GM11168 (cell line): ENCODE data around the gene ENG.
"Not testable (repeated sequence)": the region's sequence is repeated elsewhere in the genome, so short reads cannot be mapped to it uniquely, and the experiment has no call there.

Experiments used
- in situ Hi-C: fragments of 300-500 bp; cut with MboI; formaldehyde crosslinking; loops from one replicate; pipeline ENCODE4 v1.12.0; 2022; ENCODE audit warnings: low sequenced_read_pairs; ENCODE audit not compliant: unreplicated experiment

ENG gene

GRCh38 chr9:127847833-127848755 is 6.4 kb downstream of the ENG start:
- in situ Hi-C loops, result no loop called here

GRCh38 chr9:127847178-127847510 is 7.3 kb downstream of the ENG start:
- in situ Hi-C loops, result no loop called here

- in situ Hi-C loops, result no loop called here
These were observed 7.8 kb downstream of the ENG start for GRCh38 chr9:127846443-127847177.

- in situ Hi-C loops, result not testable (repeated sequence)
These were observed 8.8 kb downstream of the ENG start for GRCh38 chr9:127845619-127846018.

GRCh38 chr9:127844821-127845359 is 9.6 kb downstream of the ENG start:
- in situ Hi-C loops, result no loop called here

- in situ Hi-C loops, result no loop called here
These were observed 13.2 kb downstream of the ENG start for GRCh38 chr9:127841087-127841835.

- in situ Hi-C loops, result no loop called here
These were observed 15.9 kb downstream of the ENG start for GRCh38 chr9:127838375-127839078.

GRCh38 chr9:127837346-127837745 is 17.1 kb downstream of the ENG start:
- in situ Hi-C loops, result no loop called here

- in situ Hi-C loops, result not testable (repeated sequence)
These were observed 17.9 kb downstream of the ENG start for GRCh38 chr9:127836561-127836960.

- in situ Hi-C loops, result no loop called here
These were observed 18.4 kb downstream of the ENG start for GRCh38 chr9:127835991-127836516.

GRCh38 chr9:127833555-127833954 is 20.9 kb downstream of the ENG start:
- in situ Hi-C loops, result no loop called here

- in situ Hi-C loops, result no loop called here
These were observed 22.2 kb downstream of the ENG start for GRCh38 chr9:127832248-127832647.

GRCh38 chr9:127829205-127829906 is 25.1 kb downstream of the ENG start:
- in situ Hi-C loops, result no loop called here

- in situ Hi-C loops, result no loop called here
These were observed 26.0 kb downstream of the ENG start for GRCh38 chr9:127828262-127829031.

- in situ Hi-C loops, result no loop called here
These were observed 28.1 kb downstream of the ENG start for GRCh38 chr9:127826253-127826913.

- in situ Hi-C loops, result no loop called here
These were observed 29.0 kb downstream of the ENG start for GRCh38 chr9:127825319-127826051.

GRCh38 chr9:127822108-127822507 is 32.4 kb downstream of the ENG start:
- in situ Hi-C loops, result no loop called here
